SIG-M5 treated with dmso at 0.1 percent for 504 hours (cell line): Measurements from ENCODE around the gene FGF22.
"Not testable (repeated sequence)": the region's sequence is repeated elsewhere in the genome, so short reads cannot be mapped to it uniquely, and the experiment has no call there.

Experiments used
- DNase-seq: peaks from one replicate; lab custom pipeline; 2025; ENCODE audit not compliant: unreplicated experiment; lab: John Stamatoyannopoulos, UW

FGF22 gene

GRCh38 chr19:607301-608154, 32.2 kb upstream of the FGF22 start:
- DNase-seq = no peak

DNA sequence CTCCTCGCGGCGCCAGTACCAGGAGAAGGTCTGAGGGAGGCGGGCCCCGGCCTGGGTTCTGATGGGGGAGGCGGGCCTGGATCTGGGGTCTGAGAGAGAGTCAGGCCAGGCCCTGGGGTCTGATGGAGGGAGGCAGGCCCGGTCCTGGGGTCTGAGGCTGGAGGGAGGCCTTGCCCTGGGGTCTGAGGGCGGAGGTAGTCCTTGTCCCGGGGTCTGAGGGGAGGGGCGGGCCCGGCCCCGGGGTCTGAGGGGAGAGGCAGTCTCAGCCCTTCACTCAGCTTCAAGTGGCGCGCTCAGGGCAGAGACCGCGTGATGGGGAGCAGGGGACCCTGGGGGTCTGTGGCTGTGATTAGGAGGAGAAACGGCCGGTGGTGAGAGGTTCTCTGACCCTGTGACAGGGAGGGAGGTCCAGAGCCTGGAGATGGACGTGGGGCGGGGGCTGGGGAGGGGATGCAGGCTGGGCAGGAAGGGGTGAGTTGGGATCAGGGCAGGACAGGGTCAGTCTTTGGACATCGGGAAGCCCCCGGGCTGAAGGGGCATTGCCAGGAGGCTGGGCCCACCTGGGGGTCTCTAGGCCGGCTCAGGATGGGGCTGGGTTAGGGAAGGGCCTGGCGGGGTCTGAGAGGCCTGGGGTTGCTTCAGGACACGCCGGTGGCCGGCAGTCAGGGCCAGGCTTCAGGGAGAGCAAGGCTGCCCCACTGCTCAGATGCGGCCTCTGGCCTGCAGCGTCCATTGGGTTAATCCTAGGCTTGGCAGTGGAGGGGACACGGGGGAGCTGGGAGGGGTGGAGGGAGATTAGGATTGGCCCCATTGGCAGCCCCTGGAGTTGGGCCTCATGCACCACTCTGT, 31.3 kb upstream of the FGF22 start:
- no peak for DNase-seq

DNA sequence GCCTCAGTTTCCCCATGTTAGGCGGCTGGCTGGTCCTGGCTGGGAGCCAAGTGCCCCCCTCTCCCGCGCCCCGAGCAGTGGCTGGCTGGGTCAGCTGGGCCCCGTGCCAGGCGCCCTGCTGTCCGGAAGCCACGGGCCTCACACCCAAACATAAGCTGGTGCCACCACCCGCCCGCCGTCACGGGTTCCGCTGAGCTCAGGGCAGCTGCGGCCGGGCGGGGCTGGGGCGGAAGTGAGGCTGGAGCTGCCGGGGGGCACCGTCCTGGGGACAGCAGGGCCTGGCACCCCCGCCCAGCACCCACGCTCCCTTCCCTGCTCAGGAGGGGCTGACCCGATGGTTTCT, 30.7 kb upstream of the FGF22 start:
- no peak for DNase-seq

DNA sequence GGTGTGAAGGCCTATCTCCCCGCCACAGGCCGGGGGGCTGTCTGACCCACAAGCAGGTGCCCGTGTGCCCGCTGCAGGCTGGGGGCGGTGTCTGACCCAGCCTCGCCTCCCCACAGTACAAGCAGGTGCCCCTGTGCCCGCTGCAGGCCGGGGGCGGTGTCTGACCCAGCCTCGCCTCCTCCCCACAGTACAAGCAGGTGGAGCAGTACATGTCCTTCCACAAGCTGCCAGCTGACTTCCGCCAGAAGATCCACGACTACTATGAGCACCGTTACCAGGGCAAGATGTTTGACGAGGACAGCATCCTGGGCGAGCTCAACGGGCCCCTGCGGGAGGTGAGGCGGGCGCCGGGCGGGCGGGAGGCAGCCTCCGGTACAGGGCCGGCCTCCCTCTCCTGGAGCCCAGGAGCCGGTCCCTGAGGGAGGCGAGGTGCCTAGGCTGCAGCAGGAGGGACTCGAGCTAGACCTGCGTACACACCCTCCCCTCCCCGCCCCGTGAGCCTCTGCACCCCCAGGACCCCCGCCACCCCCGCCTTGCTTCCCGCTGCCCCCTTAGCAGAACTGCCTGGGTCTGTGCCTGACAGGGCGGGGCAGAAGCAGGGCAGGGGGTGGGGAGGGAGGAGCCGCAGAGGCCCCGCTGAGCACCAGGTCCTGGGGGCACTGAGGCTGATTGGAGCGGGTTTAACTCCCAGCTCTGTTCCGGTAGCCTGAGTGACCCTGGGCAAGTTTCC, 29.4 kb upstream of the FGF22 start:
- DNase-seq = no peak

GRCh38 chr19:610801-611480, 28.7 kb upstream of the FGF22 start:
- no peak for DNase-seq

GRCh38 chr19:611481-611868, 28.2 kb upstream of the FGF22 start:
- DNase-seq = no peak

DNA sequence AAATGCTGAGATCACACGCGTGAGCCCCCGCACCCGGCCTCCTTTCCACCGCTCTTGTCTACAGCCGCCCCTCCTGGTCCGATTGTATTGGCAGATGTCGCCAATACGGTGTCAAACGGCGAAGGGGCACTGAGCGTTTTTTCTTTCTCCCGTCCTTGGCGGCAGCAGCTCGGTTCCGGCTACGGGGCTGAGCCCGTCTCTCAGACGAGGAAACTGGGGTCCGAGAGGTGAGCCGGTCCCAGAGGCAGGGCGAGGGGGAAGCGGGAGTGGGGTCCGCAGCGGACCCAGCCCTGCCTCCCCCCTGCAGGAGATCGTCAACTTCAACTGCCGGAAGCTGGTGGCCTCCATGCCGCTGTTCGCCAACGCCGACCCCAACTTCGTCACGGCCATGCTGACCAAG, 26.7 kb upstream of the FGF22 start:
- DNase-seq = no peak

GRCh38 chr19:613732-614567, 25.7 kb upstream of the FGF22 start:
- no peak for DNase-seq

DNA sequence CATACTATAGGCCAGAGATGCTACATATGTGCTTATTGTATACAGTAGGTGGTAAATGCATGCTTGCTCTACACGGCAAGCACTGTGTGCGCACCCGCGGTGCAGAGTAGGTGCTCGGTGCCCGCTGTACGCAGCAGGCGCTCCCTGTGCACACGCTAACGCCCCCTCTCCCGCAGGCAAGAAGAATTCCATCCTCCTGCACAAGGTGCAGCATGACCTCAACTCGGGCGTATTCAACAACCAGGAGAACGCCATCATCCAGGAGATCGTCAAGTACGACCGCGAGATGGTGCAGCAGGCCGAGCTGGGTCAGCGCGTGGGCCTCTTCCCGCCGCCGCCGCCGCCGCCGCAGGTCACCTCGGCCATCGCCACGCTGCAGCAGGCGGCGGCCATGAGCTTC, 24.1 kb upstream of the FGF22 start:
- DNase-seq = no peak

GRCh38 chr19:616062-616700, 23.5 kb upstream of the FGF22 start:
- no peak for DNase-seq

DNA sequence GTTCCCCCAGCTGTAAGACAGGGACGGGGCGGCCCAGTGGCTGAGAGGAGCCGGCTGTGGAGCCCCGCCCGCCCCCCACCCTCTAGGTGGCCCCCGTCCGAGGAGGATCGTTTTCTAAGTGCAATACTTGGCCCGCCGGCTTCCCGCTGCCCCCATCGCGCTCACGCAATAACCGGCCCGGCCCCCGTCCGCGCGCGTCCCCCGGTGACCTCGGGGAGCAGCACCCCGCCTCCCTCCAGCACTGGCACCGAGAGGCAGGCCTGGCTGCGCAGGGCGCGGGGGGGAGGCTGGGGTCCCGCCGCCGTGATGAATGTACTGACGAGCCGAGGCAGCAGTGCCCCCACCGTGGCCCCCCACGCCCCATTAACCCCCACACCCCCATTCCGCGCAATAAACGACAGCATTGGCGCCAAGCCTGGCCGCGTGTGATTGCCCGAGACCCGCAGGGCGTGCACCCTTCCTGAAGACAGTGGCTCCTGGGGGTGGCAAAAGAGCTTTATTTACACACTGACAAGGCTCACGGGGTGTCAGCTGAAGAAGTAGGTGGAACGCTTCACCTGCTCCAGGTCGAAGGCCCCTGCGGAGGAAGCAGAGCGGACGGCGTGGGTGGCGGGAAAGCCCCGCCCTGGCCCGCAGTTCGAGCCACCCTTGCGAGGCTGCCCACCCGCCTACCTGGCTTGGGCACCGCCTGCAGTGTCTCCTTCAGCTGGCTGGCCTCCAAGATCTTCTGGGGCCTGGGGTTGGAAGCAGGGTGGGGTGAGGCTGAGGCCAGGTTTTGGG, 22.7 kb upstream of the FGF22 start:
- DNase-seq = no peak

DNA sequence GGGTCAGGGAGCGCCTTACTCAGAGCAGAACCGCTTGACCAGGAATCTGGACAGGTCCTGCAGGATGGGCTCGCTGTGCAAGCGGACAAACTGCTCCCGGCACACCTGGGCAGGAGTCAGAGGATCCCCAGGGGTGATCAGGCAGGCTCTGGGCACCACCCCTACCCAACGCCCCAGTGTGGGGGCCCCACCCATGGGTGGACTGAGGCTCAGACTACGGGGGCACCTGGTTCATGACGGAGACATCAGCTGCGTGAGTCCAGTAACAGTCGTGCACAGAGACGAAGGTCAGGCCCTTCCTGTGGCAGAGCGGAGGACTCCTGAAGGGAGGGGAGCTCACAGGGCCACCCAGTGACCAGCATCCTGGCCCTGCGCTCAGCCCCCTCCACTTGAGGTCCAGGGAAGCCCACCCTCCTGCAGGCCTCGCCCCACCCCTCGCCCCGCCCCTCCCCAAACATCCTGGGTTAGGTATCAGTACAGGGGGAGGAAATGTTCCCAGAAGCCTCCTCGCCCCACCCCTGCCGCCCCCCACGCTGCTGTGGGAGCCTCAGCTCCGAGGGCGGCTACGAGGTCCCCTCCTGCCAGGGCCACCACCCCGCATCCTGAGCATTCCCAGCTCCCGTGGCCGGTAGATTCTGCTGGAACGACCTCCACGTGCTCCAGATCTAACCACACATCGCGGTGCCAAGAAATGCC, 22.0 kb upstream of the FGF22 start:
- no peak for DNase-seq

GRCh38 chr19:618247-618619, 21.4 kb upstream of the FGF22 start:
- DNase-seq = no peak

GRCh38 chr19:618674-619285, 20.9 kb upstream of the FGF22 start:
- no peak for DNase-seq

DNA sequence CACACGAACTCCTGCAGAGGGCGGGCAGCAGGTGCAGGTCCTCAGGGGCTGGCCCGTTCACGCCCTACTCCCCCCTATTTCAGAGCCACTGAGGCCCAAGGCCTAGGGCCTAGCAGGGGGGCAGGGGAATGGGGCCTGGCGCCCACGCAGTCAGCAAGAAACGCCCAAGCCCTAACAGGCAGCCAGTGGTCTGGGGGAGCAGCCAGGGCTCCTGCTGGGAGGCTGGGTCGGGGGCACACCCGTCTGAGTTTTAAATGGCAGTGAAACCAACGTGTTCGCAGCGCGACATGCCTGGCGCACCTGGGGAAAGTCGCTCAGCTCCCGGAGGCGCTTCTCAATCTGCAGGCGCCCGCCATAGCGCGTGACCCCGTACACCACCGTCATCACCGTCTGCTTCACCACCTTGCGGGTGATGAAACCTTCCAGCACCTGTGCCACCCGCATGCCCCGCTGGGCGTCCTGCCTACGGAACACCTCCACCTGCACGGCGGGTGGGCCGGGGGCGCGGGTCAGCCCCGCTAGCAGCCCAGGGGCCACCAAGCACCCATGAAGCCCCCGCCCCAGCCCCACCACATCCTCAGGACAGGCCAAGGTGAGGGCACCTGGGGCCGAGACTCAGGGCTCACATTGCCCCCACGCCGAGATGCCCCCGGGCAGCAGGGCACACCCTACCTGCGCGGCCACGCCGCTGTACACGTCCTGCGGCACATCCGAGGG, 20.2 kb upstream of the FGF22 start:
- DNase-seq = no peak

GRCh38 chr19:620166-620862, 19.4 kb upstream of the FGF22 start:
- DNase-seq = no peak

GRCh38 chr19:621191-621590, 18.5 kb upstream of the FGF22 start:
- DNase-seq = not testable (repeated sequence)
